ENCODE measurements around the gene SGIP1. TPM values are rescaled to one million over a fixed set of nuclear protein-coding genes. Genes with fewer than 3 reads are reported as not detected.

Gene SGIP1
- total and polyA plus RNA-seq, 2 of the 4 experiments (the other 2 are of a cell fraction), result 27.1 to 42.7 TPM

GRCh38 chr1:66637146-66637545 lies 103.2 kb downstream of the SGIP1 start:
- WGBS, 2 experiments (ENCODE audit: extremely low coverage in 2 of 2, insufficient read length in 1 of 2), result no CpG with 5 or more reads among the region's 1 CpG
- Histone ChIP-seq H2BK120ac (ENCODE audit: low read depth, low read length) (no peak overlapping the region), H3K27ac (ENCODE audit: insufficient read depth, low read length) (no peak overlapping the region), H3K9me1 (ENCODE audit: insufficient read depth, low read length) (peaks cover 16% of the 10 kb centered on the region), H2AK5ac (ENCODE audit: low read depth, low read length) (no peak overlapping the region), H4K20me1 (ENCODE audit: insufficient read depth, low read length) (peaks cover 3% of the 10 kb centered on the region; the same call in 1 of the 2 replicates), H3K4me3 (ENCODE audit: insufficient read depth, low read depth, low read length) (no peak overlapping the region), H3K36me3 (ENCODE audit: control insufficient read depth, insufficient read depth, low read length) (peaks cover 50% of the 10 kb centered on the region), H3K9ac (ENCODE audit: low read depth, low read length) (no peak overlapping the region), H2BK5ac (ENCODE audit: low read depth, low read length, poor library complexity, severe bottlenecking) (no peak overlapping the region), H3K9me3 (ENCODE audit: control insufficient read depth, insufficient read depth, low read length) (no peaks in the 10 kb centered on the region), H3K18ac (ENCODE audit: low read depth, low read length) (no peak overlapping the region), H3K23ac (ENCODE audit: low read depth, low read length) (no peak overlapping the region), H4K5ac (ENCODE audit: low read depth, low read length) (no peak overlapping the region), H2AK9ac (replicated peaks; ENCODE audit: low read depth, low read length, poor library complexity) (no peak overlapping the region), H2BK15ac (ENCODE audit: low read depth, low read length) (no peak overlapping the region), H3K79me1 (ENCODE audit: low read depth in 1 of 2, low read length in 2 of 2) (peaks cover 21 to 54% of the 10 kb centered on the region in 2 experiments), H3K4me2 (ENCODE audit: low read depth, low read length) (no peak overlapping the region), H3K4ac (ENCODE audit: low read depth, low read length) (no peak overlapping the region), H3K14ac (replicated peaks; ENCODE audit: low read depth, low read length) (no peak overlapping the region), H2AFZ (replicated peaks; ENCODE audit: low read length, poor library complexity) (no peak overlapping the region), H4K91ac (ENCODE audit: insufficient read depth, low read depth, low read length) (no peak overlapping the region), H2BK20ac (ENCODE audit: low read depth, low read length) (no peak overlapping the region), H3K27me3 (ENCODE audit: control insufficient read depth, insufficient read depth, low read length) (no peaks in the 10 kb centered on the region), H3K4me1 (ENCODE audit: control insufficient read depth, insufficient read depth, low read length) (no peaks in the 10 kb centered on the region), H4K8ac (ENCODE audit: low read depth in 2 of 2, low read length in 2 of 2) (no peak overlapping the region), H3K56ac (ENCODE audit: extremely low read depth, insufficient read depth, low read length) (no peak overlapping the region)
- BruUV-seq (replicated peaks), result no TSS peak
- TF ChIP-seq POLR2A (IDR thresholded peaks at IDR 0.05; ENCODE audit: low read depth, low read length) (no peak), SMC3 (IDR thresholded peaks at IDR 0.05; ENCODE audit: low read depth, low read length) (no peak), MAFK (IDR thresholded peaks at IDR 0.05; ENCODE audit: low read depth, low read length) (no peak), CHD1 (IDR thresholded peaks at IDR 0.05; ENCODE audit: low read depth, low read length) (no peak), MAZ (IDR thresholded peaks at IDR 0.05; ENCODE audit: borderline replicate concordance, low read depth, low read length) (no peak), ELK1 (IDR thresholded peaks at IDR 0.05; ENCODE audit: borderline replicate concordance, low read depth, low read length) (no peak), CTCF (conservative IDR thresholded peaks at IDR 0.05; ENCODE audit: low read depth, low read length) (no peak), RFX5 (IDR thresholded peaks at IDR 0.05; ENCODE audit: low read depth, low read length) (no peak), FOS (IDR thresholded peaks at IDR 0.05; ENCODE audit: low read depth, low read length) (no peak), NFE2L2 (IDR thresholded peaks at IDR 0.05; ENCODE audit: low read depth, low read length) (no peak), RAD21 (IDR thresholded peaks at IDR 0.05; ENCODE audit: low read length) (no peak), CEBPB (IDR thresholded peaks at IDR 0.05; ENCODE audit: low read depth, low read length) (no peak), RCOR1 (IDR thresholded peaks at IDR 0.05; ENCODE audit: insufficient replicate concordance, low read length) (no peak), MXI1 (IDR thresholded peaks at IDR 0.05; ENCODE audit: borderline replicate concordance, low read depth, low read length) (no peak), USF2 (IDR thresholded peaks at IDR 0.05; ENCODE audit: low read depth, low read length) (no peak), BHLHE40 (IDR thresholded peaks at IDR 0.05; ENCODE audit: low read depth, low read length) (no peak)
- intact Hi-C loops (cut with micrococcal nuclease), result no loop called here
- dilution Hi-C loops (cut with HindIII; ENCODE audit: low sequenced_read_pairs, unreplicated experiment), result no loop called here
- ATAC-seq (ENCODE audit: low read depth) (no peak), DNase-seq (no peak)
- CTCF ChIA-PET, result interaction anchor here (0.5 kb wide), 1 partner anchor 50 kb away, joined by 3 read pairs; no protein-coding TSS in a partner anchor
- POLR2A ChIA-PET (ENCODE audit: unreplicated experiment), result no interaction called here
- in situ Hi-C loops (cut with MboI; ENCODE audit: low sequenced_read_pairs), result loop anchor here (10.0 kb wide), 1 partner anchor 58 kb away; no protein-coding TSS in a partner anchor

All from IMR-90 (cell line).